HG03442 (cell line): ENCODE data around the gene ZNF331.

ENCODE experiments used
- ATAC-seq: cut with Tn5 transposase; IDR thresholded peaks from one replicate; pipeline ENCODE4 v1.9.1; 2021; ENCODE audit warnings: mild to moderate bottlenecking, moderate library complexity; ENCODE audit not compliant: unreplicated experiment

ZNF331 gene

DNA sequence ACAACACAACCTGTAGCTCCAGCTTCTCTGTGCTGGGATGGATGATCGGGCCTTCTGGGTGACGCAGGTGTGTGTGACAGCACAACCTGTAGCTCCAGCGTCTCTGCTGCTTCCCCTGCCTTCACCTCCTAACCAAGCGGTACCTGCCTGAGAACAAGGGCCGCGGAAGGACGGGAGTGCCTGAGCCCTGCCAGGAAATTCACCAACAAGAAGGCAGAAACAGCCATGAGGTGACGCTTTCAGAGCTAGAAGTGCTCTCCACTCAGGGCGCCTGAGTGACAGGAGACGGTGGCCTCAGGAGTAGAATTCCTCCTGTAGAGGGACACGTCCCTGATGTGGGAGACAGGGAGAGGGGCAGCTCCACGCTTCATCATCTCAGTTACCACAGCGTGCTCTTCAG lies 17.4 kb downstream of the ZNF331 start:
- no peak for ATAC-seq

DNA sequence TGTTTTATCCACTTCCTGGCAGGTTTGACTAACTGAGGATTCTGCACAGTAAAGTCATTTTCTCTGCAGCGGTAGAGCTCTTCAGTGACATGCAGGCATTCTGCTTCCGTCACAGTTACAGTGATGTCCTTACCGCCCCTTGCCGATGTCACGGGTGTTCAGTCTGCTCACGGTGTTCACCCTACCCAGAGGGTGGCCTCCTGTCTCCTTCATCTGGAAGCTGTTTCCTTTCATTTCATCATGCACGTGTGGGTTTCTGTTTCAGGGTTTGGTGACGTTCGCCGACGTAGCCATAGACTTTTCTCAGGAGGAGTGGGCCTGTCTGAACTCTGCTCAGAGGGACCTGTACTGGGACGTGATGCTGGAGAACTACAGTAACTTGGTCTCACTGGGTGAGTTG lies 33.4 kb downstream of the ZNF331 start:
- no peak for ATAC-seq

DNA sequence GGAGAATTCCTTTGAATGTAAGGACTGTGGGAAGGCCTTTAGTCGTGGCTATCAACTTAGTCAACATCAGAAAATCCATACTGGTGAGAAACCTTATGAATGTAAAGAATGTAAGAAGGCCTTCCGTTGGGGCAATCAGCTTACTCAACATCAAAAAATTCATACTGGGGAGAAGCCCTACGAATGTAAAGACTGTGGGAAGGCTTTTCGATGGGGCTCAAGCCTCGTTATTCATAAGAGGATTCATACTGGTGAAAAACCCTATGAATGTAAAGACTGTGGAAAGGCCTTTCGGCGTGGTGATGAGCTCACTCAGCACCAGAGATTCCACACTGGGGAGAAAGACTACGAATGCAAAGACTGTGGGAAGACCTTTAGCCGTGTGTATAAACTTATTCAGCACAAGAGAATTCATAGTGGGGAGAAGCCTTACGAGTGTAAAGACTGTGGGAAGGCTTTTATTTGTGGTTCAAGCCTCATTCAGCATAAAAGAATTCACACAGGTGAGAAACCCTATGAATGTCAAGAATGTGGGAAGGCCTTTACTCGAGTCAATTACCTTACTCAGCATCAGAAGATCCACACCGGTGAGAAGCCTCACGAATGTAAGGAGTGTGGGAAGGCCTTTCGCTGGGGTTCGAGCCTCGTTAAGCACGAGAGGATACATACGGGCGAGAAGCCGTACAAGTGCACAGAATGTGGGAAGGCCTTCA lies 39.2 kb downstream of the ZNF331 start:
- ATAC-seq = no peak

DNA sequence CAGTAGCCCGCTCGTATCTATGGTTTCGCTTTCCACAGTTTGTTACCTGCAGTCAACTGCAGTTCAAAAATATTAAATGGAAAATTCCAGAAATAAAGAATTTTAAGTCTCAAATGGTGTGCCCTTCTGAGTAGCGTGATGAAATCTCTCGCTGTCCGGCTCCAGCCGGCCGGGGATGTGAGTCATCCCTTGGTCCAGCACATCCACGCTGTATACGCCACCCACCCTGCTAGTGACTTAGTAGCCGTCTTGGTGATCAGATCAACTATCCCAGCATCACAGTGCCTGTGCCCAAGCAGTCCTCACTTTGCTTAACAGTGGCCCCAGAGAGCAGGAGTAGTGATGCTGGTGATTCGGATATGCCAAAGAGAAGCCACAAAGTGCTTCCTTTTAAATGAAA lies 40.0 kb downstream of the ZNF331 start:
- ATAC-seq = no peak

DNA sequence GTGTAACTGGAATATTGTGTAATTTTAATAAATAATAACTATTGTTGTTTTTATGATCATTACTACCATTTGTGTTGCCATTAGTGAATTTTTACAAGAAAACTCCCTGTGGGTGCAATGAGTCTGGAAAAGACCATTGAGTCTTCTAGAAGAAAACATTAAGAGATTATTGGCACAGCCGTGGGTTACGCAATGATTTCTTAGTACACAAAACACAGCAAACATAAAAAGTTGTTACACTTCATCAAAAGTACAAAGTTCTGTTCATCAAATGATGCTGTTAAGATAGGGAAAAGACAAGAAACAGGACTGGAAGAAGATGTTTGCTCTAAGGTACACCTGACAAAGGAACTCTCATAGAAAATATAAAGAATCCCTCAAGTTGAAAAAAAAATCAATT lies 41.6 kb downstream of the ZNF331 start:
- no peak for ATAC-seq

DNA sequence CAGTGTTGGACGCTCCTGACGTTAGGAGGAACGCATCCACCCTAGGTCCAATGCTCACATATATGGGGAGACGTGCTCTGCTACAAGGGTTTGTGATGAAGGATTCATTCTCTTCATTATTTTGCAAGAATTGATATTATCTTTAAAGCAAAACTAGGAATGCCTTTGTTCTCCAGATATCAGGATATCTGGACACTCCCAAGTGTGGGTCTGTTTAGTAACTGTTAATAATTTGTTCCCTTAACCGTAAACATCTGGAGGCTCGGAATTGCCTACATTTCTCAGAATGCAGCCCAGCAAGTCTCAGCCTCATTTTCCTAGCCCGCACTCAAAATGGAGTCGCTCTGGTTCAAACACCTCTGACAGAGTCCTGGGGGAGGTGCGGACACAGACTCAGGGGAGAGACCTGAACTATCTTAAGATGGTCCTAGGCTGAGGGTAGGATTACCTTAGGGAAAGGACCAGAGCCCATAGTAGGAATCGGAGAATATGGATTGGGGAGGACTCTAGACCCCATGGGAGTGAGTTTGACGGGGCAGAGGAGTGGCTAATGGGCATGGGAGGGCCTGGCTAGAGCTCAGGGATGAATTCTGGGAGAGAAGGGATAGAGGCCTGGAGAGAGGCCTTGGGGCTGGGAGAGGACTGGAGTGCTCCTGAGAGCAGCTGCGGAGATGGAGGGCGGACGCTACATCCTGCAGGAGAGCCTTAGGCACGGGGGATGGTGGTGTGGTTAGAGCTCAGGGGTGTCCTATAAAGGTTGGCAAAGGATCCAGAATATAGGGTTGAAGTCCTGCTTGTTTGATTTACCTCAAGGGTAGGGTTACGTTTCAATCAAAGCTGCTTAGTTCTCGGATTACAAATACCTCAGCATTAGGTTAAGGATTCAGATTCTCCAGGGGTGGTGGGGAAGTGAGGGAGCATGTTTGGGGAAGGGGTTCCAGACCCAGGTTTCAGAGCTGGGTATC lies 43.2 kb downstream of the ZNF331 start:
- ATAC-seq = no peak

DNA sequence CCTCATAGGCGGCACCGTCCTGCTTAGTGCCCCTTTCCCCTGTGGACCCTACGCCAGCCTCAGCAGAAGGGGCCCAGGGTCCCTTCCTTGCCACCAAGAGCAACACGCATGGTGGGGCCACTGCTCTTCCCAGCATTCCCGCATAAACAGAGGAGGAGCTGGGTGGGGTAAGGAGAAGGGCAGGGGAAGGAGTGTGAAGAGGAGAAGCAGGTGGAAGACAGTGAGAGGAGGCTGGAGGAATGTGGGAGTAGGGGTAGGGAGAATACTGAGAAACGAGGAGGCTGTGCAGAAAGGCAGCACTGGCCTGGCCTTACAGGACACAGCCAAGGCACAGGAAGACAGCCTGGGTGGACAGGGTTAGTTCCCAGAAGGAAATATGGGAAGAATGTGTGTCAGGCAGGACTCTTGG lies 43.9 kb downstream of the ZNF331 start:
- no peak for ATAC-seq

DNA sequence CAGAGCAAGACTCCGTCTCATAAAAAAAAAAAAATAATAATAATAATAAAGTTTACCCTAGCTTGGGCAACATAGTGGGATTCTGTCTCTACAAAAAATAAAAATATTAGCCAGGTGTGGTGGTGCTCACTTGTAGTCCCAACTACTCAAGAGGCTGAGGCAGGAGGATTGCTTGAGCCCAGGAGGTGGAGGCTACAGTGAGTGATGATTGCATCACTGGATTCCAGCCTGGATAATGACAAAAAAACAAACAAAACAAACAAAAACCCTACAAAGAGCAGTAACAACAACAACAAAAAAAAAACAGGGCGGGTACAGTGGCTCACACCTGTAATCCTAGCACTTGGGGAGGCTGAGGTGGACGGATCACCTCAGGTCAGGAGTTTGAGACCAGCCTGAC lies 45.2 kb downstream of the ZNF331 start:
- no peak for ATAC-seq

DNA sequence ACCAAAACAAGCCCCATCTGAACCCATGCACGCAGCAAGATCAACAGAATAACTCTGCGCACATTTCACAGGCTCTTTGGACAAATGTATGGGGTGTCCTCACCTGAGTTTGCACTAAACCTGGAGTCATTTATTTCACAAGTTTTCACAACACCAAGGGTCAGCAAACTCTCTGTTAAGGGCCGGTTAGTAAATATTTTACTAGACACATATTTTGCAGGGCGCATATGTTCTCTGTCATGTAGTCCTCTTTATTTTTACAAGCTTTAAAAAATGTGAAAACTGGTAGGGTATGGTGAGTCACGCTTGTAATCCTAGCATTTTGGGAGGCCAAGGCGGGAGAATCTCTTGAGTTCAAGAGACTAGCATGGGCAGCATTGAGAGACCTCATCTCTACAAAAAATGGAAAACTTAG lies 48.3 kb downstream of the ZNF331 start:
- no peak for ATAC-seq

DNA sequence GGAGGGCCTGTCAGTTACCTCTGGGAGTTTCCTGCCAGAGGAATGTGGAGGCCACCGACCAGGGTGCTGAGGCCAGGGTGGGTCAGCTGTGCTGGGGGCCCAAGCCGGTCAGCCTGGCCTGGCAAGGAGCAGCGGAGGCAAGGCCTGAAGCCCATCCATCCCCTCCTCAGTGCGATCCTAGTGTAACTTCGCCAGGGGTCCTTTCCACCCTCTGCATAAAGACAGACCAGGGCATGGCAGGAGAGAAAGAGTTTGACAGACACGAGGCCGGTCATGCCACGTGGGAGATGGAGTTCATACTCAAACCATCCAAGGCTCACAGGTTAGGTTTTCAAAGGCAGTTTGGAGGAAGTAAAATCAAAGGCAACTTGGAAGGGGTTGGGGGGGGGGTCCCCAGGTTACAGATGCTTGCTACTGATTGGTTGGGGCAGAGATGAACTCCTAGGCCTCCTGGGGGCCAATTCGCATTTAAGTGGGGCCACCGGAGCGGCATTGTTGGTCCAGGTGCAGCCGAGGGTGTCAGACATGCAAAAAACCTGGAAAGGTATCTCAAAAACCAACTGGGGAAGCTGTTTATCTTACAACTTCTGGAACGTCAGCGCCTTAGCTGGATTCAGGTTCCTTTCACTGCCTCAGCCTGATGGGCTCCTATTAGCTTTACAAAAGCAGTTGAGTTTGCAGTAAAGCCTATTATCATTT lies 57.0 kb downstream of the ZNF331 start:
- ATAC-seq = no peak

DNA sequence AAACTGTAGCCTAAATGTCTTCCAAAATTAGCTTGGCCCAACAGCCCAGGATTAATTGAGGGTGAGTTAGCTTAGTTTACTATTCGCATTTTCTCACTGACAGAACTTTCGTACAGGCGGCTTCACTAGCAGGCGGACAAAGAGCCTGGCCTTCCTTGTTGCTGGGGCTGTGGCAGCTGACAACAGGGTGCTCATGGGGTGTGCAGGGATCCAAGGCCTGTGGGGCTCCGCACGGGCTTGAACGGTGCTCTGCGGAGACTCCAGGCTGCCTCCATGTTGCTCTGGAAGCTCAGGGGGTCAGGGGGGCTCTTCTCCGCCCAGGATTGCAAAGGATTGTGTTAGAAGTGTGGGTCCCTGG lies 57.5 kb downstream of the ZNF331 start:
- ATAC-seq = no peak

DNA sequence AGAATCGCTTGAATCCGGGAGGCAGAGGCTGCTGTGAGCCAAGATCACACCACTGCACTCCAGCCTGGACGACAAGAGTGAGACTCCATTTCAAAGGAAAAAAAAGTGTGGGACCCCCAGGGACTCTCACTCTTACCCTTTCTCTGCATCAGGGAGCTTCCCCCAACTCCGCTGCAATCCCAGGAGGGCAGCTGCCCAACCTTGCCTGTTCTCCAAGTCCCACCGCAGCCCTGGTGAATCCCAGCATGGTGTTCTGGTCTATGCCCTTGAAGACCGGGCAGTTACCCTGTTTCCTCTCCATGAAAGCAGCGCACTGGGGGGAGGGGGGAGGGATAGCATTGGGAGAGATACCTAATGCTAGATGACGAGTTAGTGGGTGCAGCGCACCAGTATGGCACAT lies 58.1 kb downstream of the ZNF331 start:
- no peak for ATAC-seq

DNA sequence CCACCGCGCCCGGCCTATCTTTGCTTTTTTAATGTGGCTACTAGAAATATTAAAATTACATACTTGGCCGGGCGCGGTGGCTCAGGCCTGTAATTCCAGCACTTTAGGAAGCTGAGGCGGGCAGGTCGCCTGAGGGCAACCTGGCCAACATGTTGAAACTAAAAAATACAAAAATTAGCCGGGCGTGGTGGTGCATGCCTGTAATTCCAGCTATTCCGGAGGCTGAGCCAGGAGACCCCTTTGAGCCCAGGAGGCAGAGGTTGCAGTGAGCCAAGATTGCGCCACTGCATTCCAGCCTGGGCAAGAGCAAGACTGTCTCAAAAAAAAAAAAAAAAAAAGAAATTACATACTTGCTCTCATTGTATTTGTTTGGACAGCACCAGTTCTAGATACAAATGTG lies 59.1 kb downstream of the ZNF331 start:
- no peak for ATAC-seq

DNA sequence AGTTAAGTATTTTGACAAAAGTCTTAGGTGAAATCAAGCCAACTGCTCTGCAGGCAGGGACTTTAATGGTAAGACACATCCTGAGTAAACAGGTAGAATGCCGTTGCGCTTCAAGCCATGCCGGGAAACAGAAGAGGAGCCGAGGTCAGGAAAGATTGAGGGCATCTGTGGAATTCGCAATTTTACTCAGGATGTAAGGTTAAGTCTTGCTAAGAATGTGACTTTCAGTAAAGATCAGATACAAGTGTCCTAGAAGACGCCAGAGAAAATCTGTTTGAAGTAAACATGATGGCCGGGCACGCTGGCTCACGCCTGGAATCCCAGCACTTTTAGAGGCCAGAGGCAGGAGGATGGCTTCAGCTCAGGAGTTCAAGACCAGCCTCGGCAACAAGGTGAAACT lies 60.4 kb downstream of the ZNF331 start:
- ATAC-seq = no peak

DNA sequence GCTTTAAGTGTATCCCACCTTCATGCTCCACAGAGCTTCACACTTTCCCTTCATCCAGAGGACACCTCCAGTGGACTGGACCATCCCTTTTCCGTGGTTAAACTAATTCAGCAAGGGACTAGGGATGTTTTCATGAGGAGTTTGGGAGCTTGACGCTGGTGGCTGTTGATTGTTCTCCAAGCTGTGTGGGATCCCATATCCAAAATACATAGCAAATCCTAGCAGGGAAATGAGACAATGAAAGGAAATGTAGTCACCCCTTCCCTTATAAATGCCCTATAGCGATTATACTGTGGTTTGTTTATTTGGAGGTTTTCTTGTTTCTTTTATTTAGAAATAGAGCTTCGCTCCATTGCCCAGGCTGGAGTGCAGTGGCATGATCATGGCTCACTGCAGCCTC lies 62.3 kb downstream of the ZNF331 start:
- no peak for ATAC-seq

DNA sequence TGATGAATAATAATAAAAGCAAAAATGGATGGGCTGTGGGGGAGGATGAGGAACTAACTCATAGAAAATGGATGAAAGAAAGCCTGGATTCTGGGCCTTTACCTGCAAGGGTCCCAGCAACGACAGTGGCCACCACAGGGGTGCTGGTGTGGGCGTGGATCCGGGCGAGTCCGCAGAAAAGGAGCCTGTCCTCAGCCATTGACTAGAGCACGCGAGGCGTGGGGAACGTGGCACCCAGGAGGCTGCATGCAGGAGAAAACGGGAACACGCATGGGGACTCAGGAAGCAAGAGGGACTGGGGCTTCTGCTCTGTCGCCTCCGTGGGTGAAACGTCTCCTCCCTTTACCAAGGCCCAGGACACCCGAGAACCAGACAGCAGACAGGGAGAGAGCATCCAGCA lies 68.1 kb downstream of the ZNF331 start:
- ATAC-seq = no peak

DNA sequence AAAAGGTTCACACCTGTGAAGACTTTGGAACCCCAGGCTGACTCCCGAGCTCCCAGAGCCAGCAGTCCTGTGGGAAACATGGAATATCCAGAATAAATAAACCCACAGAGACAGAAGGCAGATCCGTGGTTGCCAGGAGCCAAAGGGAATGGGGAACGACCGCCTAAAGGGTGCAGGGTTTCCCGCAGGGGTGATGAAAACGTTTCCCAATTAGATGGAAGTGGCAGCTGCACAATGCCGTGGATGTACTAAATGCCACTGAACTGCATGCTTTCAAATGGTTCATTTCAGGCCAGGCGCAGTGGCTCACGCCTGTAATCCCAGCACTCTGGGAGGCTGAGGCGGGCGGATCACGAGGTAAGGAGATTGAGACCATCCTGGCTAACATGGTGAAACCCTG lies 70.4 kb downstream of the ZNF331 start:
- ATAC-seq = no peak

DNA sequence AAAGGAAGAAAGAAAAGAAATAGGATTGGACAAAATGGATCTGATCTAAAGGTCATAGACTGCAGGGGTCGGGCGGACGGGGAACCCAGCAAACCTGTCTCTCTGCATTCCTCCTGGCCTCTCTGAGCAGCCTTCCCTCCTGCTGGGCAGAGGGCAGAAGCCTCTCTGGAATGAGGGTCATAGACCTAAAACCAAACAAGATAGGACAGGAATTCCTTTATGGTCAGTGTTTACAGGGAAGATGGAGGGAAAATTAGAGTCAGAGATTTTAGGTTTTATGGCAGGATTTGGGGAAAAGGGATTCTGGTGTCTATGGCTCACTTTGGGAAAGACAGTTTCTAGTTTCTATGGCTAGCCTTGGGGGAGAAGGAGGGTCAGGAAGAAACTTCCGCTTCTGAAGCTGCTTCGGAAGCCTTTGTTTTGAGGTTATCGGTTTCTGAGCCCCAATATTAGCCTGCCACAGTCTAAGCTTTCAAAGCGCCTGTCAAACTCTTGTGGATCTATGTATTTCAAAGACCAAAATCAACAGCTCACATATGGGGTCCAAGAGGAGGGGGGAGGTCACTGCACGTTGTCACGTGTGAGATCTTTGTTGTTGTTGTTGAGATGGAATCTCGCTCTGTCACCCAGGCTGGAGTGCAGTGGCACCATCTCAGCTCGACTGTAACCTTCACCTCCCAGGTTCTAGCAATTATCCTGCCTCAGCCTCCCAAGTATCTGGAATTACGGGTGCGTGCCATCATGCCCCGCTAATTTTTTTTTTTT lies 75.0 kb downstream of the ZNF331 start:
- no peak for ATAC-seq

DNA sequence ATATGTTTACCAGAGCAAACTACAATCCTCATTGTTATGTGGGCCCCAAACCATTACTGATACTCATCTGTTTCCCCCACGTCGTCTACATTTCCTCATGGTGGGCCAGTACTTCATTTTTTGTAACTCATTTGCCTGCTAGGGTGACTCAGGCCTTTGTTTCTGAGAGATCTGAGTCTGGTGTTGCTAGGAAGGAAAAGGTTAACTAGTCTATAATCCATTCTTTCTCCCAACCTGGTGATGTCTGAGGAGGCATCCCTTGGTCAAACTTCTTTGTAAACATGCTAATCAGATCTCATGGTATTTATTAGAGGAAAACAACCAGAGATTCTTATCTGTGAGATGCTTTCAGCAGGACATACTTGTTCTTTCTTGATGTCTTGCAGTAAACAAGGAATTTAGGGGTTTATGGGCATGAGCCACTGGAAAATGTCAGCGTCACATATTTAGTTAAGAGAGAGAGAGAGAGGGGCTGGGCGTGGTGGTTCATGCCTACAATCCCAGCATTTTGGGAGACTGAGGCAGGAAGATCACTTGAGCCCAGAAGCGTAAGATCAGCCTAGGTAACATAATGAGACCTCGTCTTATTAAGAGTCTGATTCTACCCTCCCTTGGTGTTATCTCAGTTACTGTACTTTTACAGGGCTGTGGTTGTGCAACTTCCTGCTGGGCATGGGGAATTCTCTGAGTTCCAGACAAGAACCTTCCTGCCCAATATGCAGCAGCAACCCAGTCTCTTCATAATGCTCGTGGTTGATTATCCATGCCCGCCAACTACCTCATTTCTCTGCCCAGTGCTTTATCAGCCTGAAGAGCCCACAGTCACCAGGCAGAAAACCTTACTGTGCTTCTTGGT lies 84.2 kb downstream of the ZNF331 start:
- ATAC-seq = no peak
